ENCODE data around the gene PDE8B.

- TF ChIP-seq CTCF (IDR thresholded peaks at IDR 0.05) = no peak
- no peak for TF ChIP-seq POLR2A (IDR thresholded peaks at IDR 0.05)
Measured at GRCh38 chr5:77328930-77329647, 118.6 kb downstream of the PDE8B start.
